CMK (cell line): Measurements from ENCODE around the gene NINL.
"Not testable (repeated sequence)": the region's sequence is repeated elsewhere in the genome, so short reads cannot be mapped to it uniquely, and the experiment has no call there.

Source experiments
- DNase-seq: peaks from one replicate; pipeline ENCODE4 v3.0.0-alpha.2; 2010; ENCODE audit warnings: low read depth

Gene NINL

GRCh38 chr20:25592135-25592852 lies 7.0 kb upstream of the NINL start:
- DNase-seq: no peak

- not testable (repeated sequence) for DNase-seq
These were observed 5.4 kb upstream of the NINL start for GRCh38 chr20:25590778-25591177.

DNA sequence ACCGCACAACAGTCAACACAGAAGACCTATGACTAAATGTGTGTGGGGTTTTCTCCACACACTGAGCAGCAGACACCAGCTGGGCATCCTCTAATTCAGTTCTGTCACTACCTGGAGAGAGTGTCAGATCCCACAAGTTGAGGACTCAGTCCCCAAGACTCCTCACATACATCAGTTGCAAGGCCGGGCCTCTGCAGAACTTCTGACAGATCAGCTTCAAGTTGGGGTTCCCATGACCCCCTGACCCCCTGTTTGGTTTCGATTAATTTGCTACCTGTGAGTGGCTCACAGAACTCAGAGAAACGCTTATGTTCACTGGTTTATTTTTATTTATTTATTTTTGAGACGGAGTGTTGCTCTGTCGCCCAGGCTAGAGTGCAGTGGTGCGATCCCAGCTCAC lies 3.2 kb upstream of the NINL start:
- DNase-seq: no peak

- no peak for DNase-seq
These were observed 2.2 kb upstream of the NINL start for GRCh38 chr20:25587536-25587935.

DNA sequence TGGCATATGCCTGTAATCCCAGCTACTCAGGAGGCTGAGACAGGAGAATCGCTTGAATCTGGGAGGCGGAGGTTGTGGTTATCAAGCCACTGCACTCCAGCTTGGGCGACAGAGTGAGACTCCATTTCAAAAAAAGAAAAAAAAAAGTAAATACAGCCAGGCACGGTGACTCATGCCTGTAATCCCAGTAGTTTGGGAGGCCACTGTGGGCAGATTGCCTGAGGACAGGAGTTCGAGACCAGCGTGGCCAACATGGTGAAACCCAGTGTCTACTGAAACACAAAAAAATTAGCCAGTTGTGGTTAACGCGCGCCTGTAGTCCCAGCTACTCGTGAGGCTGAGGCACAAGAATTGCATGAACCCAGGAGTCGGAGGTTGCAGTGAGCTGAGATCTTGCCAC lies 1.5 kb upstream of the NINL start:
- no peak for DNase-seq

- not testable (repeated sequence) for DNase-seq
These were observed 1.7 kb downstream of the NINL start for GRCh38 chr20:25583607-25584006.

GRCh38 chr20:25580711-25581110 lies 4.6 kb downstream of the NINL start:
- no peak for DNase-seq

DNA sequence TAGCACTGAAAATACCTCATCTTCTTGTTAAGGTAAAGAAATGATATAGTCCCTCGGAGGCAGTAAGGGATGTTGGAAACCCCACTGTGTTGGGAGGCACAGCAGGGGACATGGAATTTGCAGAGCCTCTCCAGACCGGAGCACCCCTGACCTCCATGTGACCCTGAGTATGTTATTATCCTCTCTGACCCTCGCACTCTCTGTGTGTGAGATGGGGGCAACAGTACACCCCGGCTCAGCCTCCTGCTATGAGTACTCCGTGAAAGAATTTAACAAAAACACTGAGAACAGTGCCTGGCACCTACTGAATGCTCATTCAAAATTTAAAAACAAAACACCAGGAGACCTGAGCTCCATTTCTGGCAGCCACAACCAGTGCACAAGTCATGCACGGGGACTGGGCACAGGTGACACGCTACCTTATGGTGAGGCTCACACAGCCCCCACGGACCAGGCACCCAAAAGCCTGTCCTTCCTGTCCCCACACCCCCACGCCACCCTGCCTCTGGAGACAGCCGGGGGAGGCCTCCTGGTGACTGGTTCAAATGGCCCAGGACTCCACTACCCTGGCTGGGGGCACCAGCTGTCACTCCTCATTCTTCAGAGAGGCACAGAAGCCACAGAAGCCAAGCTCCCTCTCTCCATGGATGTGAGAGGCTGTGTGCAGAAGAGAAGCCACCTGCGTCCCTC lies 6.1 kb downstream of the NINL start:
- no peak for DNase-seq

DNA sequence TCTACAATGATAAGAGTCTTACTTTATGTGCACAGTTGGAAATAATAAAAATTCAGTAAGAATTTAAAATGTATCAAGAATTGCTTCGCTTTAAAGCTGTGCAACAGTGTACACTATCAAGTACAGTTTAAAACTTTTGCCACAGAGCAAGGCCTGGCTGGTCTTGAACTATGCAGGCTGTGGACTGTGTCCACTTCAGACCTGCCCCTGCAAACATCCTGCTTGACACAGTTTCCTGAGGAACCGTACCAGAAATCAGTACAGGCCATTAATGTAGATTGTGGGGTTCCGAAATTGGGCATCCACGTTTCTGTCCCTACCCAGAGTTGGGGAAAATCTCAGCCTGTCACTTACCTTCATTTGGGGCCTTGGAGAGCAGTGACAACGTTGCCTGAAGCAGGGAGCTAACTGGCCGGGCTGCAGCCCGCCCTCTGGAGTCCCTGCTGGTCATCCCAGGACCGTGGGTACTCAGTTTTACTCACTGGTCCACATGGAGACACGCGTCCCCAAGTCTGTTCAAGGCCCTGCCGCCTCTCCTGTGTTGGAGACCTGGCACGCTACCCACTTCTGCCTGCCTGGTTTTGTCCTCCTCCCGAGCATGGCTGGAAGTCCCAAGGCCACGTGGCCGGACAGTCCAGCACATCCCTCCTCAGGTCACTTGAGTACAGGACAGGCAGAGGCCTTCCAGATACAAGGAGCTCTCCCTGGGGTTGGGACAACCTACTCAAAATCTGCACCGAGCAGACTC lies 8.4 kb downstream of the NINL start:
- DNase-seq: no peak

DNA sequence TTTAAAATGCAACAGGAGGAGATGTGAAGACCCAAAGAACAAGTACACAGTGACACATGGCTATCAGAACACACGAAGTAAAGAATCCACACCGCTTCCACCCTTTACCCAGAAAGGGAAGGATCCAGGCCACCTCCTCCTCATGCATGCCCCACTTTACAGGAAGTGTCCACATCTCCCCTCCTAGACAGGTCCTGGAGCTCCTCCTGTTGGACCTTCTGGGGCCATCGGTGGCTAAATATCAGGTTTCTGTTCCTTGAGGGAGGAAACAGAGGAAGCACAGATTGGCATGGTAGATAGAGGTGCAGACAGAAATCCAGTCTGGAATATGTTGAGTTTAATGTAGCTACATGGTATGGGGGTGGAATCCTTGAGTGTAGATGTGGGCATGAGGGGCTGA lies 10.9 kb downstream of the NINL start:
- no peak for DNase-seq

GRCh38 chr20:25573288-25574251 lies 11.8 kb downstream of the NINL start:
- no peak for DNase-seq

DNA sequence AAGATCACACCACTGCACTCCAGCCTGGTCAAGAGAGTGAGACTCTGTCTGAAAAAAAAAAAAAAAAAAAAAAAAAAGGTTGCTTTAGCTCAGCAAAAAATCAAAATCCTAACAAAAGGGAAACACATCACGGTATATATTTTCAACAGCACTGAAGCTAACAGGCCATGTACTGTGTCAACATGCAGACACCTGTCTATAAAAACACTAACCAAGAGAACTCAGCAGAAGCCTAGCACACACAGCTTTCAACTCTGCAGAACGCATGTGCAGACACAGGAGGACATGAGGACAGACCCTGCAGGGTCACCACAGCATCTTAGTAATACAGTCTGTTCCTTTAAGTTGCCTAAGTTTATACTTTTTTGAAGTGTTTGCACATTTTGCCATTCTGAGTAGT lies 13.5 kb downstream of the NINL start:
- DNase-seq: no peak

- DNase-seq: no peak
These were observed 14.1 kb downstream of the NINL start for GRCh38 chr20:25571240-25571639.

DNA sequence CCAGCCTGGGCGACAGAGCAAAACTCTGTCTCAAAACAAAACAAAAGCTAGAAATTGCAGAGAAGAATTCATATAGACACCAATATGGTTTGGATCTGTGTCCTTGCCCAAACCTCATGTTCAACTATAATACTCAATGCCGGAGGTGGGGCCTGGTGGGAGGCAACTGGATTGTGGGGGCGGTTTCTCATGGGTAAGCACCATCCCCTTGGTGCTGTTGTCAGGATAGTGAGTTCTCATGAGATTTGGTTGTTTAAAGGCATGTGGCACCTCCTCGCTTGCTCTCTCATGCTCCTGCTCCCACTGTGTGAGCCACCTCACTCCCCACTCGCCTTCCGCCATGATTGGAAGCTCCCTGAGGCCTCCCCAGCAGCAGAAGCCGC lies 15.2 kb downstream of the NINL start:
- DNase-seq: no peak

DNA sequence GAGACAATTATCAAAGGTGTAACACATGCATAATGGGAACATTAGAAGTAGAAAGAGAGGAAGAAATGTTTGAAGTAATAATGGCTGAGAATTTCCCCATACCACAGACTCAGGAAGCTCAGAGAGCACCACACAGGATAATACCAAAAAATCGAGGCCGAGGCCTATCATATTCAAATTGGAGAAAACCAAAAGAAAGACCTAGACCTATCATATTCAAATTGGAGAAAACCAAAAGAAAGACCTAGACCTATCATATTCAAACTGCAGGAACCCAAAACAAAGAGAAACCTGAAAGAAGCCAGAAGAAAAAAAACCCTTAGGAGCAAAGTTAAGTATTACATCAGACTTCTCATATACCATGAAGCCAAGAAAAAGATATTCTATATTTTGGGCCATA lies 18.0 kb downstream of the NINL start:
- DNase-seq: no peak

GRCh38 chr20:25566821-25567220 lies 18.5 kb downstream of the NINL start:
- DNase-seq: no peak

- DNase-seq: no peak
These were observed 19.7 kb downstream of the NINL start for GRCh38 chr20:25565578-25566157.

DNA sequence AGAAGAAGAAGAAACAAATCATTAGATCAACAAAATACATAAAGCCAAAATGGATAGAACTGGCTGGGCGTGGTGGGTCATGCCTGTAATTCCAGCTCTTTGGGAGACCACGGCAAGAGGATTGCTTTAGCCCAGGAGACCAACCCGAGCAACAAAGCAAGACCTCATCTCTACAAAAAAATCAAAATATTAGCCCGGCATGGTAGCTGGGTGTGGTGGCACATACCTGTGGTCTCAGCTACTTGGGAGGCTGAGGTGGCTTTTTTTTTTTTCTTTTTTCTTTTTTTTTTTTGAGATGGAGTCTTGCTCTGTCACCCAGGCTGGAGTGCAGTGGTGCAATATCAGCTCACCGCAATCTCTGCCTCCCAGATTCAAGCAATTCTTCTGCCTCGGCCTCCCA lies 21.5 kb downstream of the NINL start:
- no peak for DNase-seq

DNA sequence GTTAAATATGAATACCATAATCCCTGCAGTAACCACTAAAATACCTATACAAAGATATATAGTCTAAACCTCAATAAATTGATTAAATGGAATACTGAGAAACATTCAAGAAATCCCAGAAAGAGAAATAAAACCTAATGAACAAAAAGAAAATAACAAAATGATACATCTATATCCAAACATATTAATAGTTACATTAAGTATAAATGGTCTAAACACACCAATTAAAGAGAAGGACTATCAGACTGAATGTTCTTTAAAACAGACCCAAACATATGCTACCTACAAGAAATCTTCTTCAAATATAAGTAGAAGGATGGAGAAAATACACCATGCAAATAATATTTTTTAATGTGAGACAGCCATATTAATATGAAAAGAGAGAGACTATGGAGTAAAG lies 22.0 kb downstream of the NINL start:
- DNase-seq: no peak

- not testable (repeated sequence) for DNase-seq
These were observed 23.6 kb downstream of the NINL start for GRCh38 chr20:25561771-25562170.

GRCh38 chr20:25553819-25554296 lies 31.5 kb downstream of the NINL start:
- DNase-seq: no peak

DNA sequence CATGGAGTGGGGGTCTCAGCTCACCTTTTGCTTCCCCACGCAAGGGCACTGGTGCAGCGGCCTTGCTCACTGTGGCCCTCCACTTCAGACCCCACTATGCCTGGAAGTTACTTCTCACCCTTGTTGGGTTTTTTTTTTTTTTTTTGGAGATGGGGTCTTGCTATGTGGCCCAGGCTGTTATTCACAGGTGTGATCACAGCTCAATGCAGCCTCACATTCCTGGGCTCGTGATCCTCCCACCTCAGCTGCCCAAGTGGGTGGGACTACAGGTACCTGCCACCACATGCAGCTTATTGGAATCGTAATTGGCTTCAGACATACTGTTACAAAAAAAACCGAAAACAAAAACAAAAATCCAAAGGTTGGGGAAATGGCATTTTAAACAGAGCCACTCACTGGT lies 32.4 kb downstream of the NINL start:
- DNase-seq: no peak
